Measurements from ENCODE around the gene CSTPP1.

- TF ChIP-seq ARNTL (CRISPR knock-in tag; IDR thresholded peaks at IDR 0.05; ENCODE audit: borderline replicate concordance, low read depth) = no peak
- TF ChIP-seq TOX (CRISPR knock-in tag; IDR thresholded peaks at IDR 0.05; ENCODE audit: borderline replicate concordance) = no peak
- no peak for TF ChIP-seq CSDC2 (CRISPR knock-in tag; IDR thresholded peaks at IDR 0.05)
- no peak for TF ChIP-seq CREB5 (CRISPR knock-in tag; IDR thresholded peaks at IDR 0.05; ENCODE audit: low read depth)
- TF ChIP-seq ISL1 (CRISPR knock-in tag; IDR thresholded peaks at IDR 0.05) = no peak
- TF ChIP-seq ZFP3 (CRISPR knock-in tag; IDR thresholded peaks at IDR 0.05) = no peak
- no peak for TF ChIP-seq TSHZ2 (CRISPR knock-in tag; IDR thresholded peaks at IDR 0.05)
- TF ChIP-seq PPARA (CRISPR knock-in tag; IDR thresholded peaks at IDR 0.05; ENCODE audit: borderline replicate concordance) = no peak
- no peak for TF ChIP-seq PATZ1 (CRISPR knock-in tag; IDR thresholded peaks at IDR 0.05; ENCODE audit: borderline replicate concordance)
These were observed 32.7 kb upstream of the CSTPP1 start for GRCh38 chr11:46903846-46904245.
